ENCODE measurements around the gene GRAMD1A.
A peak's percentile ranks its signal among the peaks of the same experiment; 100 is the strongest.
"Not testable (repeated sequence)": the region's sequence is repeated elsewhere in the genome, so short reads cannot be mapped to it uniquely, and the experiment has no call there.

GRAMD1A gene

GRCh38 chr19:34963573-34964406 lies 36.3 kb upstream of the GRAMD1A start, which contains the start of gene ZNF792:
Gene ZNF792, minus strand, starts transcription at chr19:34964229. Its CDS starts 567 bp downstream, at chr19:34963662.
- Histone ChIP-seq H3K9me3 (ENCODE audit: low read length) (peaks cover 10% of the 10 kb centered on the region), H3K27me3 (ENCODE audit: control insufficient read depth in 1 of 2, insufficient read depth in 2 of 2, low read length in 2 of 2) (no peaks in the 10 kb centered on the region), H3K9ac (ENCODE audit: low read length) (peak within 1 kb of the TSS; percentile 53), H3K4me1 (ENCODE audit: insufficient read depth, low read length) (peaks cover 17% of the 10 kb centered on the region), H3K4me3 (ENCODE audit: low read depth in 1 of 2, low read length in 2 of 2) (peak within 1 kb of the TSS; percentile 84 to 90), H3K36me3 (ENCODE audit: insufficient read depth, low read length) (peaks cover 22% of the 10 kb centered on the region), H3K27ac (ENCODE audit: low read depth, low read length) (peak within 1 kb of the TSS; percentile 65)

GRCh38 chr19:34964598-34964997 lies 35.5 kb upstream of the GRAMD1A start:
- no peak overlapping the region for H3K27ac ChIP-seq (ENCODE audit: low read depth, low read length)
- peaks cover 14% of the 10 kb centered on the region for H3K36me3 ChIP-seq (ENCODE audit: insufficient read depth, low read length)
- H3K9me3 ChIP-seq (ENCODE audit: low read length) = peaks cover 2% of the 10 kb centered on the region
- H3K4me1 ChIP-seq (ENCODE audit: insufficient read depth, low read length) = peaks cover 17% of the 10 kb centered on the region
- no peak overlapping the region for H3K4me3 ChIP-seq (ENCODE audit: low read depth in 1 of 2, low read length in 2 of 2)
- no peaks in the 10 kb centered on the region for H3K27me3 ChIP-seq (ENCODE audit: control insufficient read depth in 1 of 2, insufficient read depth in 2 of 2, low read length in 2 of 2)
- H3K9ac ChIP-seq (ENCODE audit: low read length) = no peak overlapping the region

- not testable (repeated sequence) for H3K36me3 ChIP-seq (ENCODE audit: insufficient read depth, low read length); H3K9me3 ChIP-seq (ENCODE audit: low read length); H3K9ac ChIP-seq (ENCODE audit: low read length); H3K27ac ChIP-seq (ENCODE audit: low read depth, low read length); H3K27me3 ChIP-seq (ENCODE audit: control insufficient read depth in 1 of 2, insufficient read depth in 2 of 2, low read length in 2 of 2); H3K4me3 ChIP-seq (ENCODE audit: low read depth in 1 of 2, low read length in 2 of 2)
- H3K4me1 ChIP-seq (ENCODE audit: insufficient read depth, low read length) = peaks cover 17% of the 10 kb centered on the region
Observed at GRCh38 chr19:34965505-34965904, 34.6 kb upstream of the GRAMD1A start.

GRCh38 chr19:34967551-34967950 lies 32.6 kb upstream of the GRAMD1A start:
- Histone ChIP-seq H3K4me3 (ENCODE audit: low read depth in 1 of 2, low read length in 2 of 2) (no peak overlapping the region), H3K4me1 (ENCODE audit: insufficient read depth, low read length) (peaks cover 8% of the 10 kb centered on the region), H3K27me3 (ENCODE audit: control insufficient read depth in 1 of 2, insufficient read depth in 2 of 2, low read length in 2 of 2) (no peaks in the 10 kb centered on the region), H3K9ac (ENCODE audit: low read length) (no peak overlapping the region), H3K27ac (ENCODE audit: low read depth, low read length) (no peak overlapping the region), H3K36me3 (ENCODE audit: insufficient read depth, low read length) (no peaks in the 10 kb centered on the region), H3K9me3 (ENCODE audit: low read length) (no peaks in the 10 kb centered on the region)

- Histone ChIP-seq H3K36me3 (ENCODE audit: insufficient read depth, low read length) (no peaks in the 10 kb centered on the region), H3K27me3 (ENCODE audit: control insufficient read depth in 1 of 2, insufficient read depth in 2 of 2, low read length in 2 of 2) (no peaks in the 10 kb centered on the region)
Observed at GRCh38 chr19:34969721-34970120, 30.4 kb upstream of the GRAMD1A start.

GRCh38 chr19:34970185-34970780 lies 29.8 kb upstream of the GRAMD1A start:
- H3K27ac ChIP-seq (ENCODE audit: low read depth, low read length); H3K27me3 ChIP-seq (ENCODE audit: control insufficient read depth in 1 of 2, insufficient read depth in 2 of 2, low read length in 2 of 2); H3K4me3 ChIP-seq (ENCODE audit: low read depth in 1 of 2, low read length in 2 of 2); H3K9ac ChIP-seq (ENCODE audit: low read length); H3K4me1 ChIP-seq (ENCODE audit: insufficient read depth, low read length); H3K9me3 ChIP-seq (ENCODE audit: low read length); H3K36me3 ChIP-seq (ENCODE audit: insufficient read depth, low read length): not testable (repeated sequence)

More at GRCh38 chr19:34969721-34970120, 30.4 kb upstream of the GRAMD1A start:
- Histone ChIP-seq H3K27ac (ENCODE audit: low read depth, low read length) (no peak overlapping the region), H3K4me3 (ENCODE audit: low read depth in 1 of 2, low read length in 2 of 2) (no peak overlapping the region), H3K9me3 (ENCODE audit: low read length) (no peaks in the 10 kb centered on the region), H3K4me1 (ENCODE audit: insufficient read depth, low read length) (peaks cover 4% of the 10 kb centered on the region), H3K9ac (ENCODE audit: low read length) (no peak overlapping the region)

- Histone ChIP-seq H3K27ac (ENCODE audit: low read depth, low read length) (no peak overlapping the region), H3K9ac (ENCODE audit: low read length) (no peak overlapping the region), H3K9me3 (ENCODE audit: low read length) (no peaks in the 10 kb centered on the region), H3K4me1 (ENCODE audit: insufficient read depth, low read length) (peaks cover 4% of the 10 kb centered on the region), H3K4me3 (ENCODE audit: low read depth in 1 of 2, low read length in 2 of 2) (no peak overlapping the region), H3K36me3 (ENCODE audit: insufficient read depth, low read length) (no peaks in the 10 kb centered on the region), H3K27me3 (ENCODE audit: control insufficient read depth in 1 of 2, insufficient read depth in 2 of 2, low read length in 2 of 2) (no peaks in the 10 kb centered on the region)
Observed at GRCh38 chr19:34972163-34972705, 27.9 kb upstream of the GRAMD1A start.

GRCh38 chr19:34974646-34975045 lies 25.5 kb upstream of the GRAMD1A start:
- H3K9me3 ChIP-seq (ENCODE audit: low read length) = no peaks in the 10 kb centered on the region
- H3K27me3 ChIP-seq (ENCODE audit: control insufficient read depth in 1 of 2, insufficient read depth in 2 of 2, low read length in 2 of 2) = no peaks in the 10 kb centered on the region
- no peak overlapping the region for H3K4me3 ChIP-seq (ENCODE audit: low read depth in 1 of 2, low read length in 2 of 2)
- peaks cover 4% of the 10 kb centered on the region for H3K4me1 ChIP-seq (ENCODE audit: insufficient read depth, low read length)
- no peaks in the 10 kb centered on the region for H3K36me3 ChIP-seq (ENCODE audit: insufficient read depth, low read length)
- H3K9ac ChIP-seq (ENCODE audit: low read length) = no peak overlapping the region
- no peak overlapping the region for H3K27ac ChIP-seq (ENCODE audit: low read depth, low read length)

- H3K27me3 ChIP-seq (ENCODE audit: control insufficient read depth in 1 of 2, insufficient read depth in 2 of 2, low read length in 2 of 2) = no peaks in the 10 kb centered on the region
- no peaks in the 10 kb centered on the region for H3K9me3 ChIP-seq (ENCODE audit: low read length)
- H3K4me3 ChIP-seq (ENCODE audit: low read depth in 1 of 2, low read length in 2 of 2) = no peak overlapping the region
- H3K27ac ChIP-seq (ENCODE audit: low read depth, low read length) = no peak overlapping the region
- H3K4me1 ChIP-seq (ENCODE audit: insufficient read depth, low read length) = peaks cover 4% of the 10 kb centered on the region
- no peaks in the 10 kb centered on the region for H3K36me3 ChIP-seq (ENCODE audit: insufficient read depth, low read length)
- no peak overlapping the region for H3K9ac ChIP-seq (ENCODE audit: low read length)
Observed at GRCh38 chr19:34975056-34975455, 25.1 kb upstream of the GRAMD1A start.

- no peak overlapping the region for H3K9ac ChIP-seq (ENCODE audit: low read length)
- no peaks in the 10 kb centered on the region for H3K9me3 ChIP-seq (ENCODE audit: low read length)
- H3K27ac ChIP-seq (ENCODE audit: low read depth, low read length) = no peak overlapping the region
- peaks cover 4% of the 10 kb centered on the region for H3K4me1 ChIP-seq (ENCODE audit: insufficient read depth, low read length)
- no peak overlapping the region for H3K4me3 ChIP-seq (ENCODE audit: low read depth in 1 of 2, low read length in 2 of 2)
- no peaks in the 10 kb centered on the region for H3K36me3 ChIP-seq (ENCODE audit: insufficient read depth, low read length)
- no peaks in the 10 kb centered on the region for H3K27me3 ChIP-seq (ENCODE audit: control insufficient read depth in 1 of 2, insufficient read depth in 2 of 2, low read length in 2 of 2)
Observed at GRCh38 chr19:34976611-34977010, 23.5 kb upstream of the GRAMD1A start.

GRCh38 chr19:34979819-34980640 lies 20.1 kb upstream of the GRAMD1A start:
- Histone ChIP-seq H3K27ac (ENCODE audit: low read depth, low read length) (no peak overlapping the region), H3K4me1 (ENCODE audit: insufficient read depth, low read length) (no peaks in the 10 kb centered on the region), H3K27me3 (ENCODE audit: control insufficient read depth in 1 of 2, insufficient read depth in 2 of 2, low read length in 2 of 2) (no peaks in the 10 kb centered on the region), H3K9me3 (ENCODE audit: low read length) (no peaks in the 10 kb centered on the region), H3K36me3 (ENCODE audit: insufficient read depth, low read length) (no peaks in the 10 kb centered on the region), H3K9ac (ENCODE audit: low read length) (no peak overlapping the region), H3K4me3 (ENCODE audit: low read depth in 1 of 2, low read length in 2 of 2) (no peak overlapping the region)
